GM12801 (cell line): ENCODE data around the gene ITPK1.

Source experiments
- TF ChIP-seq, protein P1 (sequence below): IDR thresholded peaks from one replicate; pipeline ENCODE4 v1.5.1; 2011; ENCODE audit warnings: control low read depth; ENCODE audit not compliant: insufficient read length; ENCODE audit errors: extremely low read depth

Gene ITPK1

DNA sequence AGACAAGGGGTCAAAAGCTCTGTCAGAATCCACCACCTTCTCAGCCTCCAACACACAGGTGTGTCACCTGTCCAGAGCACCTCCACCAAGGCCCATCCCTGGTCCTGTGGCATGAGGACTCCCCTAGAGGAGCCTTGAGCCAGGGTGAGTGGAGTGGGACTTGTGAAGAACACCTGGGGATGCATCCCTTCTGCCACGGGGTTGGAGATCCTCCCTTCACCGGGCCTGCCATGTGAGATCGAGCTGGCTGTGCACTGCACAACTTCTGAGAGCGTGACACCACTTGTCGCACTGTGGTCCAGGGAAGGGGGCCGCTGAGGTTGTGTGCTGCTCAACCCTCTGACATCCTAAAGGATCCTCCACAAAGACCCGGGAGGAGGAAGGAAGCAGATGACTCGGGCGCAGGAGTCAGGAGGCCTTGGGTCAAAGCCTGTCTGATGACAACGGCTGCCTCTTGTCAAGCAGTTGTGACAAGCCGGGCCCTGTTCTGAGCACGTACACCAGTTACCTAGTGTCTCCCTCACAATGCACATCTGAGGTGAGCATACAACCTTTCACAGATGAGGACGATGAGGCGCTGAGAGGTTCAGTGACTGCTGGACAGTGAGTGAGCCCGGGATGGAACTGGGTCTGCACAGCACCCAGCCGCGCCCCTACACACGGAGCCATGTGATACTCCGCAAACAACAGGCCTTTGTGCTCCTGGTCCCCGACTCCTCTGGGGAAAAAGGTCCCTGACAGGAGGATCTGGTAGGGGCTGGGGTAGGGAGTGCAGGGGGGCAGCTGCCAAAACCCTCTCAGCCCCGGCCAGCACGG is 157.1 kb downstream of the ITPK1 start:
- TF ChIP-seq, protein P1, sequence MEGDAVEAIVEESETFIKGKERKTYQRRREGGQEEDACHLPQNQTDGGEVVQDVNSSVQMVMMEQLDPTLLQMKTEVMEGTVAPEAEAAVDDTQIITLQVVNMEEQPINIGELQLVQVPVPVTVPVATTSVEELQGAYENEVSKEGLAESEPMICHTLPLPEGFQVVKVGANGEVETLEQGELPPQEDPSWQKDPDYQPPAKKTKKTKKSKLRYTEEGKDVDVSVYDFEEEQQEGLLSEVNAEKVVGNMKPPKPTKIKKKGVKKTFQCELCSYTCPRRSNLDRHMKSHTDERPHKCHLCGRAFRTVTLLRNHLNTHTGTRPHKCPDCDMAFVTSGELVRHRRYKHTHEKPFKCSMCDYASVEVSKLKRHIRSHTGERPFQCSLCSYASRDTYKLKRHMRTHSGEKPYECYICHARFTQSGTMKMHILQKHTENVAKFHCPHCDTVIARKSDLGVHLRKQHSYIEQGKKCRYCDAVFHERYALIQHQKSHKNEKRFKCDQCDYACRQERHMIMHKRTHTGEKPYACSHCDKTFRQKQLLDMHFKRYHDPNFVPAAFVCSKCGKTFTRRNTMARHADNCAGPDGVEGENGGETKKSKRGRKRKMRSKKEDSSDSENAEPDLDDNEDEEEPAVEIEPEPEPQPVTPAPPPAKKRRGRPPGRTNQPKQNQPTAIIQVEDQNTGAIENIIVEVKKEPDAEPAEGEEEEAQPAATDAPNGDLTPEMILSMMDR = no peak

DNA sequence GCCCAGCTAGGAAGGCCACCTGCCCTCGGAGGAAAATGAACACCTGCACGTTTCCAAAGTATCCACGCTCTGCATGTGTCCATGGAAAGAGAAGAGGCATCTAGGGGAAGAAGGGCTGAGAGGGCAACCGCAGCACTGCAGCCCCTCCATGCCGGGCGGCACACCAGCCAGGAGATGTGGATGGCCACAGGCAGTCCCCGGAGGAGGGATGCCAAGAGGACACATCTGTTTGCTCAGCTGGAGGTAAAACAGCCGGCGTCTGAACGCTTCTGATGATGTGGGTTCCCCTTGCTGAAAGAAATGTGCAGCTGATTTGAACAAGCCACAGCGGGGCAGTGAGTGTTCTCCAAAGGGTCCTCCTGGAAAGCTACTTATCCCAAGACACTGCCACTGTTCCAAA is 158.8 kb downstream of the ITPK1 start:
- TF ChIP-seq, protein P1 = no peak

DNA sequence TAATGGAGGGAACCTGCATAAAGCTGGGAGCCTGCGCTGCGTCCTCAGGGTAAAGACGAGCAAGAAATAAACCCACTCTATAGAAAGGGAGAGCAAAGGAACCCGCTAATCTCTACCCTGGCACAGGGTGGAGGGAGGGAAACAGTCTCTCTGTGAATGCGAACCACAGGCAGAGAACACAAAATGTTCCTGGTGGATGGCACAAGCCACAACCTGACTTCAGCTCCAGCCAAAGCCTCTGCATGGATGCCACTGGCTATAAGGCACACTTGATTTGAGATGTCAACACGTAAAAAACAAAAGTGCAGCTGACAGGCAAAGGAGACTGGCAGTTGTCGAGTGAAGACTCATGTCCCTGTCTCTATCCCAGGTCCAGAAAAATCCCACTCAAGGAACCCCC is 160.3 kb downstream of the ITPK1 start:
- TF ChIP-seq, protein P1 = no peak

DNA sequence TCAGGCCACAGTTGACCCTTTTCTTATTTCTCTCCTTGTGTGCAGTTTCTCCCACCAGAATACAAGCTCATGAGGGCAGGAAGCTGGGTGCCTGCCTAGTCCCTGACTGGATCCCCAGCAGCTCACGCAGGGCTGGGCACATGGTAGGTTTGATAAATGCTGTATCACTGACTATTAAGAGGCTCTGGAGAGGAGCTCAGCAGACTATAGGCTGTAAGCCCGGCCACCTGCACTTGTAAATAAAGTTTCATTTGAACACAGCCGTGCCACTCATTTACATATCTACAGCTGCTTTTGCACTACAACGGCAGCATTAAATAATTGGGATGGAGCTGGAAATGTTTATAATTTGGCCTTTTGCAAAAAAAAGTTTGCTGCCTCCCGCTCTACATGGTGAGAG is 160.8 kb downstream of the ITPK1 start:
- TF ChIP-seq, protein P1 = no peak

DNA sequence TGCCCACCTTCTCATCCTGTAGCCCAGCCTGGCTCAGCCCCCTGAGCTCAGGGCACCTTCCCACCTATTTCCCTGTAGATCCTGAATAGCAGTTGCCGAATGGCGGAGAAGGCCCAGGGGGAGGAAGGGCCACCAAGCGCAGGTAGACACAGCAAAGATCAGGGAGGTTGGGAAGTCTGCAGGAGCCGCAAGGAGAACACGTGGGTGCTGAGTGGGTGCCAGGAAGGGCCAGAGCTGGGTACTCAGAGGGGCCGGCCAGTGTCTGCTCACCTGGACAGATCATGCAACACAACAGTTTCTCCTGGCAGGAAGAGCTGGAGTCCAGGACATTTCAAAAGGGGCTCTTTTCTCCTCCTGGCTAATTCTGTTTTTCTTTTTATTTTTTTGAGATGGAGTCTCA is 162.2 kb downstream of the ITPK1 start:
- TF ChIP-seq, protein P1 = no peak

GRCh38 chr14:92952481-92953298 is 163.0 kb downstream of the ITPK1 start:
- TF ChIP-seq, protein P1 = no peak

- TF ChIP-seq, protein P1 = no peak
These were observed 163.7 kb downstream of the ITPK1 start for GRCh38 chr14:92951912-92952471.
